Fibroblast of villous mesenchyme (primary cell): ENCODE data around the gene RBCK1. TPM values are rescaled to one million over a fixed set of nuclear protein-coding genes. Genes with fewer than 3 reads are reported as not detected.

Experiments used
- DNase-seq: peaks from one replicate; pipeline ENCODE4 v3.0.0-alpha.2; 2010; ENCODE audit warnings: low read depth
- H3K4me3 ChIP-seq: 2 replicates; pipeline ENCODE4 v1.5.1; 2011; ENCODE audit warnings: low read depth, mild to moderate bottlenecking, low read length
- total RNA-seq: library from RNA; depleted of rRNA; stranded (reverse); fragments of >200 nt; gene quantifications from 2 replicates; pipeline ENCODE4 v1.2.3, GENCODE V29; 2012
- TF ChIP-seq, protein P1 (sequence below): IDR thresholded peaks from 2 replicates; pipeline ENCODE4 v1.5.1; 2012; ENCODE audit warnings: low read depth, mild to moderate bottlenecking, low read length; ENCODE audit not compliant: insufficient read depth

Gene RBCK1
- total RNA-seq, 1 donor: 59.2 TPM

DNA sequence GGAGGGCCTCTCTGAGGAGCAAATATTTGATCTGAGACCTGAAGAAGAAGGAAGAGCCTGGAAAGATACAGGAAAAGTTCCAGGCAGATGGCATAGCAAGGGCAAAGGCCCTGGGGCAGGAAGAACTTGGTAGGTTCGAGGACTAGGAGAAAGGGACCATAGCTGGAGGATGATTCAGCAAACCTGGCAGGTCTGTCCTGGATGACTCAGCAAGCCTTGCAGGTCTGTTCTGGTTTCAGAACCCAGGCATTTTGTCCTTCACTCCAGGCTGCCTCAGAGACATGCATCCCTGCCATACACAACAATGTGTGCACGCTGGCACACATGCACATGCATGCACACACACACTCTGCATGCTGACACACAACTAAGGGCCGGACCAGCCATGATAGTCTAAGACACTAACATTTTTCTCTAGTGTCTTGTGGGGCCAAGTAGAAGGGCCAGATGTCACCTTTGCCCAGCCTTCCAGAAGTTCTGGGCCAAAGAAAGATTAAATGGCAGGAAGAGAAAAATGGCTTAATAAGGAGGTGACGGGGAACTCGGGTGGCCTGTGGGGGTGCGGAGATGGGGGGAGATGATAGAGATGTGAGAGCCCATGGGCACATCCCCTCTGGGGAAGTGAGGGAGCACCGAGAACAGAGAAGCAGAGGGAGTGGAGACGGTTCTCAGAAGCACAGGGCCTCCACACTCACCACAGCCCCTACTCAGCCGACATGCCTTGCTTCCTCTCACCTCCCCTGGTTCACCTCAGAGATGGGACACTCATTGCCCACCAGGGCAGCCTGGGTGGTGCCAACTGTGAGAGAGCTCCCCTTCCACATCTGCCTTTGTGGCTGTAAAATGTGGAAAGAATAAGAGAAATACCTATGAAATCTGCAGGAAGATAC lies 42.9 kb upstream of the RBCK1 start:
- no peak for DNase-seq
- no peak overlapping the region for H3K4me3 ChIP-seq
- TF ChIP-seq, protein P1, sequence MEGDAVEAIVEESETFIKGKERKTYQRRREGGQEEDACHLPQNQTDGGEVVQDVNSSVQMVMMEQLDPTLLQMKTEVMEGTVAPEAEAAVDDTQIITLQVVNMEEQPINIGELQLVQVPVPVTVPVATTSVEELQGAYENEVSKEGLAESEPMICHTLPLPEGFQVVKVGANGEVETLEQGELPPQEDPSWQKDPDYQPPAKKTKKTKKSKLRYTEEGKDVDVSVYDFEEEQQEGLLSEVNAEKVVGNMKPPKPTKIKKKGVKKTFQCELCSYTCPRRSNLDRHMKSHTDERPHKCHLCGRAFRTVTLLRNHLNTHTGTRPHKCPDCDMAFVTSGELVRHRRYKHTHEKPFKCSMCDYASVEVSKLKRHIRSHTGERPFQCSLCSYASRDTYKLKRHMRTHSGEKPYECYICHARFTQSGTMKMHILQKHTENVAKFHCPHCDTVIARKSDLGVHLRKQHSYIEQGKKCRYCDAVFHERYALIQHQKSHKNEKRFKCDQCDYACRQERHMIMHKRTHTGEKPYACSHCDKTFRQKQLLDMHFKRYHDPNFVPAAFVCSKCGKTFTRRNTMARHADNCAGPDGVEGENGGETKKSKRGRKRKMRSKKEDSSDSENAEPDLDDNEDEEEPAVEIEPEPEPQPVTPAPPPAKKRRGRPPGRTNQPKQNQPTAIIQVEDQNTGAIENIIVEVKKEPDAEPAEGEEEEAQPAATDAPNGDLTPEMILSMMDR: no peak

DNA sequence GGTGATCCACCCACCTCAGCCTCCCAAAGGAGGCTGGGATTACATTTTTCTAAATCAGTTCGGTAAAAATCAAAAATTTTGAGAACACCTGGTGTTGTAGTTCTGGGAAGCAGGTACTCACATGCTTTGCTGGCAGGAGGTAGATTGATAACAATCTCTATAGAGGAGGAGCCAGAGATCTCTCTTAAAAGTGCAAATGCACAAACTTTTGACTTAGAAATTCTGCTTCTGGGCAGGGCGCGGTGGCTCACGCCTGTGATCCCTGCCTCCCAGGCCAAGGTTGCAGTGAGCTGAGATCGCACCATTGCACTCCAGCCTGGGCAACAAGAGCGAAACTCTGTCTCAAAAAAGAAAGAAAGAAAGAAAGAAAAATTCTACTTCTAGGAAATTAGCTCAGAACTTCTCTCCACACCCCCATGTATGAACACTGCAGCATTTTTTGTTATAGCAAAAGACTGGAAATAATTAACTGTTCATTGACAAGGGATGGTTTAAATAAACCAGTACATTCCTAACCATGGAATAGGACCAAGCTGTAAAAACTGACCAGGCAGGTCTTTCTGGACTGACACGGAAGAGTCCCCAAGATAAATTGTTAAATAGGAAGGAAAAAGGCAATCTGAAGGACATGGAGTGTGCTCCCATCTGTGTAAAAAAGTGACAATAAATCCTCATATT lies 41.9 kb upstream of the RBCK1 start:
- no peak overlapping the region for H3K4me3 ChIP-seq
- no peak for DNase-seq
- TF ChIP-seq, protein P1: no peak

DNA sequence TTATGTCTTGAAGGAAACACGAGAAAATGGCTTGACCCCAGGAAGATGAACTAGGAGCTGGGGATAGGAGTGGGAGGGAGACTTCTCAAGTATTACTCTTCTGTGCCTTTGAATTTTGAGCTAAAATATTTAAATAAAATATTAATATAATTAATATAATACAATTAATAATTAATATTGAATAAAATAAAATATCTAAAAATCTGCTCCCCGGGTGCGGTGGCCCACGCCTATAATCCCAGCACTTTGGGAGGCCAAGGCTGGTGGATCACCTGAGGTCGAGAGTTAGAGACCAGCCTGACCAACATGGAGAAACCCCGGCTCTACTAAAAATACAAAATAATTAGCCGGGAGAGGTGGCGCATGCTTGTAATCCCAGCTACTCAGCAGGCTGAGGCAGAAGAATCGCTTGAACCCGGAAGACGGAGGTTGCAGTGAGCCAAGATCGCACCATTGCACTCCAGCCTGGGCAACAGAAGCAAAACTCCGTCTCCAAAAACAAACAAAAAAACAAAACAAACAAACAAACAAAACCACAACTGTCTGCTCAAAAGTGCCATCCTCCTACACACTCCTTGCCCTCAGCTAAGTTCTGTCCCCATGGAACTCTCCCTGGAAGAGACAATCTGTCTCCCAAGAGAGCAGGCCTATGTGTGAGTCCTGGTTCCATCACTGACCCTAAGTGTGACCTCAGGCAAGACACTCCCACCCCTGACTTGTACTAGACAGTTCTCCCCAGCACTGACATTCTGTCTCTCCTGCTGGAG lies 41.2 kb upstream of the RBCK1 start:
- TF ChIP-seq, protein P1: no peak
- DNase-seq: no peak
- H3K4me3 ChIP-seq: no peak overlapping the region

DNA sequence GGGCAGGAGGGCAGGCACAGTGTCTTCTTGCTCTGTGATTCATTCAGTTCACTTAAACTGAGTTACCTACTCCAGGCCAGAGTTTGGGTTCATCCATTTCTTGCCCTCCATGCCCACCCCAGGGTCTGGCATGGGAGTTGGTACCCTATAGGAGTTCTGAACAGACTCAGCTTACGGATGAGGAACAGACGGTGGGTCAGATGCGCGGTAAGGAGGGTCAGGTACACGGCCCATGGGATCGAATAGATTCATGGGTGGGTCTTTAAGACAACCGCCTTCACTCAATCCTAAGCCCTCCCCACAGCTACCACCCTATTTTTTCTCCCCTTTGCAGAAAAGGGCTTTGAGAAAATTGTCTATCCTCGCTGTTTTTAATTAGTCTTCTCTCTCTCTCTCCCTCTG lies 40.6 kb upstream of the RBCK1 start:
- TF ChIP-seq, protein P1: no peak
- no peak overlapping the region for H3K4me3 ChIP-seq
- DNase-seq: no peak

DNA sequence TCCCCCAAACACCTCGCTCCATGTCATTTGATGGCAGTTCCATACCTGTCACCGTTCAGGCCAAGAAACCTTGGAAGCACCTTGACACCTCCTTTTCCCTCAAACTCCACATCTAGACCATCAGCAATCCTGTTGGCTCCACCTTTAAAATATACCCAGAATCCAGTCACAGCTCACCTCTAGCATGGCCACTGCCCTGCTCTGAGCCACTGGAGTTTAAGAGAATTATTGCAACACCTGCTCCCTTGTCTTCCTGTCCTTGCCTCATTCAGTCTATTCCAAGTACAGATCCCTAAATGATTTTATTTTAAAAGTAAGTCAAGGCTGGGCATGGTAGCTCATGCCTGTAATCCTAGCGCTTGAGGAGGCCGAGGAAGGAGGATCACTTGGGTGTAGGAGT lies 39.2 kb upstream of the RBCK1 start:
- TF ChIP-seq, protein P1: no peak
- no peak for DNase-seq
- no peak overlapping the region for H3K4me3 ChIP-seq

DNA sequence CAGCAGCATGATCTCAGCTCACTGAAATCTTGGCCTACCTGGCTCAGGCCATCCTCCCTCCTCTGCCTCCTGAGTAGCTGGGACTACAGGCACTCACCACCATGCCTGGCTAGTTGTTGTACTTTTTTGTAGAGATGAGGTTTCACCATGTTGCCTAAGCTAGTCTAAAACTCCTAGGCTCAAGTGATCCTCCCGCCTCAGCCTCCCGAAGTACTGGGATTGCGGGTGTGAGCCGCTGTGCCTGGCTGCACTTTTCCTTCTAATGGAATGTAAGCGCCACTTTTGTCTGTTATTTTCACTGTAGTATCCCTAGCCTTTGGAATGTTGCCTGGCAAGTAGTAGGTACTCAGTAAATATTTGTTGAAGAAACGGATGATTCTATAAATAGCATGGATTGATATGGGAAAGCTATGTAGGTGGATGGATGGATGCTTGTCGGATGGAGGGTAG lies 37.9 kb upstream of the RBCK1 start:
- no peak for DNase-seq
- H3K4me3 ChIP-seq: no peak overlapping the region
- TF ChIP-seq, protein P1: no peak
